ENCODE results near the gene PPP1R11. TPM values are rescaled to one million over a fixed set of nuclear protein-coding genes. Genes with fewer than 3 reads are reported as not detected.

Gene PPP1R11
- total and polyA plus RNA-seq, 9 of the 15 experiments (the other 6 are each of a cell fraction or from before 2014, with no cell fraction given) = 17.8 to 94.8 (median 44.6) TPM

DNA sequence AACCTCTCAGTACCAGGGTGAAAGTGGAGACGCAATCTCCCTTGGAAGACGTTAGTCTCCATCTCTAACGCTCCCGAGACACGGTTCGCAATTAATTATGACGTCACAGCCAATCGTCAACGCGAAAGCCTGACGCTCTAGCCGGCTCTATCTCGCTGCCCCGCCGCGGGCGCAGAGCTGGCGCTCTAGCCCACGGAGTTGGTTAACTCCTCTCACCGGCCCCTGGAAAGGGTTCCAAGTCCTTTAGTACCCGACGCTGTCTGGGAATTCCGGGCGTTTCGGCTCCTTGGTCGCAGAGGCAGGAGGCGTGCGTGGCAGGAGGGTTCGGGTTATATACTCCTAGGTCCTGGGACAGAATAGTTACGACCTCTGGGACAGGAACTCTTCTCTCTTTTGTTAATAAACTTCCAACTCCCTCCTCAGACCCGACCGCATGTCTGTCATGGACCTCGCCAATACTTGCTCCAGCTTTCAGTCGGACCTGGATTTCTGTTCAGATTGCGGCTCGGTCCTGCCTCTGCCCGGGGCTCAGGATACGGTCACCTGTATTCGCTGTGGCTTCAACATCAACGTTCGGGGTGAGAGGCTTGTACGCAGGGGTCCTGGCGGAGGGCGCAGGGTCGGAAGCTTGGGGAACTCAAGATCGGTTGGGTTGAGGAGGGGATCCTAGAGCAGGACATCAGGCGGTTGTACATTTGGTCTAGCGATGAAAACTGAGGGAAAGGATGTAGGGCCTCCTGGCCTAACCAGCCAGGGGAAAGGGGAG is 5.7 kb upstream of the PPP1R11 start, which contains the start of gene POLR1H (continued):
- TF ChIP-seq, protein P1, sequence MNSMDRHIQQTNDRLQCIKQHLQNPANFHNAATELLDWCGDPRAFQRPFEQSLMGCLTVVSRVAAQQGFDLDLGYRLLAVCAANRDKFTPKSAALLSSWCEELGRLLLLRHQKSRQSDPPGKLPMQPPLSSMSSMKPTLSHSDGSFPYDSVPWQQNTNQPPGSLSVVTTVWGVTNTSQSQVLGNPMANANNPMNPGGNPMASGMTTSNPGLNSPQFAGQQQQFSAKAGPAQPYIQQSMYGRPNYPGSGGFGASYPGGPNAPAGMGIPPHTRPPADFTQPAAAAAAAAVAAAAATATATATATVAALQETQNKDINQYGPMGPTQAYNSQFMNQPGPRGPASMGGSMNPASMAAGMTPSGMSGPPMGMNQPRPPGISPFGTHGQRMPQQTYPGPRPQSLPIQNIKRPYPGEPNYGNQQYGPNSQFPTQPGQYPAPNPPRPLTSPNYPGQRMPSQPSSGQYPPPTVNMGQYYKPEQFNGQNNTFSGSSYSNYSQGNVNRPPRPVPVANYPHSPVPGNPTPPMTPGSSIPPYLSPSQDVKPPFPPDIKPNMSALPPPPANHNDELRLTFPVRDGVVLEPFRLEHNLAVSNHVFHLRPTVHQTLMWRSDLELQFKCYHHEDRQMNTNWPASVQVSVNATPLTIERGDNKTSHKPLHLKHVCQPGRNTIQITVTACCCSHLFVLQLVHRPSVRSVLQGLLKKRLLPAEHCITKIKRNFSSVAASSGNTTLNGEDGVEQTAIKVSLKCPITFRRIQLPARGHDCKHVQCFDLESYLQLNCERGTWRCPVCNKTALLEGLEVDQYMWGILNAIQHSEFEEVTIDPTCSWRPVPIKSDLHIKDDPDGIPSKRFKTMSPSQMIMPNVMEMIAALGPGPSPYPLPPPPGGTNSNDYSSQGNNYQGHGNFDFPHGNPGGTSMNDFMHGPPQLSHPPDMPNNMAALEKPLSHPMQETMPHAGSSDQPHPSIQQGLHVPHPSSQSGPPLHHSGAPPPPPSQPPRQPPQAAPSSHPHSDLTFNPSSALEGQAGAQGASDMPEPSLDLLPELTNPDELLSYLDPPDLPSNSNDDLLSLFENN (IDR thresholded peaks at IDR 0.05; ENCODE audit: low read depth in 2 of 2, low read length in 2 of 2) = no peak
- TF ChIP-seq, protein P2, sequence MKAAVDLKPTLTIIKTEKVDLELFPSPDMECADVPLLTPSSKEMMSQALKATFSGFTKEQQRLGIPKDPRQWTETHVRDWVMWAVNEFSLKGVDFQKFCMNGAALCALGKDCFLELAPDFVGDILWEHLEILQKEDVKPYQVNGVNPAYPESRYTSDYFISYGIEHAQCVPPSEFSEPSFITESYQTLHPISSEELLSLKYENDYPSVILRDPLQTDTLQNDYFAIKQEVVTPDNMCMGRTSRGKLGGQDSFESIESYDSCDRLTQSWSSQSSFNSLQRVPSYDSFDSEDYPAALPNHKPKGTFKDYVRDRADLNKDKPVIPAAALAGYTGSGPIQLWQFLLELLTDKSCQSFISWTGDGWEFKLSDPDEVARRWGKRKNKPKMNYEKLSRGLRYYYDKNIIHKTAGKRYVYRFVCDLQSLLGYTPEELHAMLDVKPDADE (conservative IDR thresholded peaks at IDR 0.05; ENCODE audit: control insufficient read depth, low read depth, low read length) = peak; percentile 54; the same call in 1 of the 2 replicates
- peak; percentile 77 for TF ChIP-seq EP300 (IDR thresholded peaks at IDR 0.05; ENCODE audit: low read length)
- peak; percentile 24; the same call in 1 of the 2 replicates for TF ChIP-seq NR2C2 (CRISPR knock-in tag; IDR thresholded peaks at IDR 0.05)
- peak; percentile 75 for TF ChIP-seq NR2C2 (tag; IDR thresholded peaks at IDR 0.05)
- TF ChIP-seq ETV6 (IDR thresholded peaks at IDR 0.05; ENCODE audit: borderline replicate concordance in 1 of 2, low read depth in 2 of 2, low read length in 1 of 2) = peak in 1 of 2 experiments; percentile 25; a peak in 1 of 4 replicates
- peak; percentile 35; the same call in 1 of the 2 replicates for TF ChIP-seq ETV6 (CRISPR knock-in tag; IDR thresholded peaks at IDR 0.05; ENCODE audit: borderline replicate concordance)
- TF ChIP-seq KDM4B (IDR thresholded peaks at IDR 0.05; ENCODE audit: borderline replicate concordance in 2 of 2, low read depth in 1 of 2) = 0 out of 4 replicates have a peak, but pooled peaks of 1 of the 2 experiments have one; percentile 45
- peak; percentile 46 for TF ChIP-seq BHLHE40 (IDR thresholded peaks at IDR 0.05; ENCODE audit: low read length)
- TF ChIP-seq GTF2E2 (tag; IDR thresholded peaks at IDR 0.05) = peak; percentile 98
- TF ChIP-seq SNIP1 (IDR thresholded peaks at IDR 0.05; ENCODE audit: low read depth) = peak; percentile 98
- TF ChIP-seq, protein P3, sequence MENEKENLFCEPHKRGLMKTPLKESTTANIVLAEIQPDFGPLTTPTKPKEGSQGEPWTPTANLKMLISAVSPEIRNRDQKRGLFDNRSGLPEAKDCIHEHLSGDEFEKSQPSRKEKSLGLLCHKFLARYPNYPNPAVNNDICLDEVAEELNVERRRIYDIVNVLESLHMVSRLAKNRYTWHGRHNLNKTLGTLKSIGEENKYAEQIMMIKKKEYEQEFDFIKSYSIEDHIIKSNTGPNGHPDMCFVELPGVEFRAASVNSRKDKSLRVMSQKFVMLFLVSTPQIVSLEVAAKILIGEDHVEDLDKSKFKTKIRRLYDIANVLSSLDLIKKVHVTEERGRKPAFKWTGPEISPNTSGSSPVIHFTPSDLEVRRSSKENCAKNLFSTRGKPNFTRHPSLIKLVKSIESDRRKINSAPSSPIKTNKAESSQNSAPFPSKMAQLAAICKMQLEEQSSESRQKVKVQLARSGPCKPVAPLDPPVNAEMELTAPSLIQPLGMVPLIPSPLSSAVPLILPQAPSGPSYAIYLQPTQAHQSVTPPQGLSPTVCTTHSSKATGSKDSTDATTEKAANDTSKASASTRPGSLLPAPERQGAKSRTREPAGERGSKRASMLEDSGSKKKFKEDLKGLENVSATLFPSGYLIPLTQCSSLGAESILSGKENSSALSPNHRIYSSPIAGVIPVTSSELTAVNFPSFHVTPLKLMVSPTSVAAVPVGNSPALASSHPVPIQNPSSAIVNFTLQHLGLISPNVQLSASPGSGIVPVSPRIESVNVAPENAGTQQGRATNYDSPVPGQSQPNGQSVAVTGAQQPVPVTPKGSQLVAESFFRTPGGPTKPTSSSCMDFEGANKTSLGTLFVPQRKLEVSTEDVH (IDR thresholded peaks at IDR 0.05; ENCODE audit: low read depth, partially characterized antibody) = peak; percentile 82
- no peak for TF ChIP-seq GTF2A2 (tag; IDR thresholded peaks at IDR 0.05)
- TF ChIP-seq, protein P4, sequence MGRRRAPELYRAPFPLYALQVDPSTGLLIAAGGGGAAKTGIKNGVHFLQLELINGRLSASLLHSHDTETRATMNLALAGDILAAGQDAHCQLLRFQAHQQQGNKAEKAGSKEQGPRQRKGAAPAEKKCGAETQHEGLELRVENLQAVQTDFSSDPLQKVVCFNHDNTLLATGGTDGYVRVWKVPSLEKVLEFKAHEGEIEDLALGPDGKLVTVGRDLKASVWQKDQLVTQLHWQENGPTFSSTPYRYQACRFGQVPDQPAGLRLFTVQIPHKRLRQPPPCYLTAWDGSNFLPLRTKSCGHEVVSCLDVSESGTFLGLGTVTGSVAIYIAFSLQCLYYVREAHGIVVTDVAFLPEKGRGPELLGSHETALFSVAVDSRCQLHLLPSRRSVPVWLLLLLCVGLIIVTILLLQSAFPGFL (CRISPR knock-in tag; IDR thresholded peaks at IDR 0.05) = no peak
- TF ChIP-seq SPI1 (IDR thresholded peaks at IDR 0.05; ENCODE audit: borderline replicate concordance, low read depth, low read length) = no peak
- no peak for TF ChIP-seq SAFB2 (IDR thresholded peaks at IDR 0.05; ENCODE audit: borderline replicate concordance, low read depth, low read length, severe bottlenecking)
- TF ChIP-seq ZC3H8 (IDR thresholded peaks at IDR 0.05) = no peak
- TF ChIP-seq FOXK2 (conservative IDR thresholded peaks at IDR 0.05 in 1 of 2, IDR thresholded peaks at IDR 0.05 in 1 of 2; ENCODE audit: low read depth in 2 of 2) = peak; percentile 53 to 86
